SK-N-MC (cell line): ENCODE results near the gene FGG.

Source experiments
- DNase-seq: peaks from one replicate; pipeline ENCODE4 v3.0.0-alpha.2; 2011; ENCODE audit warnings: low read depth, low spot score
- H3K27ac ChIP-seq: fragments of 200-600 bp; sonication (generic); 2 replicates; pipeline ENCODE4 v1.5.1; 2016; ENCODE audit warnings: mixed run types
- H3K36me3 ChIP-seq: fragments of 200-600 bp; sonication (generic); 2 replicates; pipeline ENCODE4 v1.6.1; 2017; ENCODE audit warnings: antibody characterized with exemption, low read length, mixed read lengths; ENCODE audit not compliant: insufficient read depth
- H3K4me3 ChIP-seq: fragments of 200-600 bp; sonication (generic); 2 replicates; pipeline ENCODE4 v1.5.1; 2016
- H3K9ac ChIP-seq: fragments of 200-600 bp; sonication (generic); 2 replicates; pipeline ENCODE4 v1.8.0; 2017; ENCODE audit warnings: mixed run types, mixed read lengths; ENCODE audit not compliant: insufficient read length
- H3K9me3 ChIP-seq: fragments of 200-600 bp; sonication (generic); 2 replicates; pipeline ENCODE4 v1.6.1; 2017; ENCODE audit warnings: low read depth, mild to moderate bottlenecking, antibody characterized with exemption, low read length, moderate library complexity, mixed read lengths
- EZH2 ChIP-seq: fragments of 200-600 bp; sonication (generic); IDR thresholded peaks from one replicate; pipeline ENCODE4 v1.6.1; 2017; ENCODE audit warnings: antibody characterized with exemption
- FOXP2 ChIP-seq: optimal IDR thresholded peaks from 2 replicates; pipeline ENCODE3; 2011; ENCODE audit warnings: mild to moderate bottlenecking, moderate library complexity; ENCODE audit not compliant: insufficient read depth; ENCODE audit errors: extremely low read length, control extremely low read depth
- POLR2AphosphoS5 ChIP-seq: IDR thresholded peaks from 2 replicates; pipeline ENCODE4 v1.6.1; 2012; ENCODE audit warnings: mild to moderate bottlenecking, low read depth, low read length, borderline replicate concordance

Gene FGG

GRCh38 chr4:154612472-154613414 lies at the start of gene FGG:
TSS of gene FGG (minus strand) at chr4:154612656. CDS start at chr4:154612609, 47 bp downstream.
- no peaks in the 10 kb centered on the region for H3K36me3 ChIP-seq
- TF ChIP-seq EZH2 (no peak), POLR2AphosphoS5 (no peak), FOXP2 (no peak)
- H3K4me3 ChIP-seq = no peak within 1 kb of the TSS
- no peaks in the 10 kb centered on the region for H3K9me3 ChIP-seq
- no peak for DNase-seq
- no peak within 1 kb of the TSS for H3K27ac ChIP-seq
- H3K9ac ChIP-seq = no peak within 1 kb of the TSS

DNA sequence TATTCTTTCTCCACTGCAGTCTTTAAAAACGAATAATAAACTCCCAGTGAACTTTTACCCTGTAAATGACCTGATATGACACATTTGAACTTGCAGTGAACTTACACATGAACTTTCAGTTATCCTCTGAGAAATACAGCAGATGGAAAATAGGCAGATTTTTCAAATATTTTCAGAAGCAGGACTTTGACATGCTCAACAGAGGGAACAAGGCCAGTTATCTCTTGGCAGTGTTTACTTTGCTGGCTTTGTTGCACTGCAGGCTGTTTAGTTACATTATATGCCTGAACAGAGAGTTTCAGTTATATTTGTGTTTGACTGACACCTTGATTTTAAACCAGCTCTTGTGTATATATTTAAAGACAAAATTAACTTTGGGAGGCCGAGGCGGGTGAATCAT lies 47.6 kb upstream of the FGG start:
- Histone ChIP-seq H3K27ac (no peak overlapping the region), H3K9me3 (no peaks in the 10 kb centered on the region), H3K9ac (no peak overlapping the region), H3K4me3 (no peak overlapping the region), H3K36me3 (no peaks in the 10 kb centered on the region)
- DNase-seq = no peak
- TF ChIP-seq FOXP2 = no peak
- TF ChIP-seq EZH2 = no peak
- no peak for TF ChIP-seq POLR2AphosphoS5

DNA sequence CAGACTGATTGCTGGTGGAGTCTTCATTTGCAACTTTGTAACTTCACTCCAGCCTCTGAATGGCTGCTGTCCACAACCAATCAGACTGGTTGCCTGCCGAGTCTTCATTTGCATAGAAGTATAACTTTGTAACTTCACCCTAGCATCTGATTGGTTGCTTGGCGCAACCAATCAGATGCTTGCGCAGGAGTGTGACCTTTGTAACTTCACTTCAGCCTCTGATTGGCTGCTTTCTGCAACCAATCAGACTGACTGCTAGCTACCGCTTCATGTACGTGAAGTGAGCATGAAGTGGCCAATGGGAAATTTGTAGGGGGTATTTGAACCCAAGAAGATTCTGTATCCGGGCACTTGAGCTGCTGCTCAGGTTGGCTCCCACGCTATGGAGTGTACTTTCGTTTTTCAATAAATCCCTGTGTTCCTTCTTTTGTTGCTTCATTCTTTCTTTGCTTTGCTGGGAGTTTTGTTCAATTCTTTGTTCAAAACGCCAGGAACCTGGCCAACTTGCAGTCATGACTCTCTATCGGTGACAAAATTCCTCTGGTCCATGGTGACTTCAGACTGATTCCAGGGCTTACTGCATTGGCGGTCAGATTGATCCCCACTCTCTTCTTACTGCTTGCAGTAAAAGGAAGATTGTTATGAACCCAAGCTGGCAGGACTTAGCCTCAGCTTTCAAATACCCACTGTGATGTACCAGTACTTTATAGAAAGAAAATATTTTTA lies 46.4 kb upstream of the FGG start:
- Histone ChIP-seq H3K9me3 (no peaks in the 10 kb centered on the region), H3K36me3 (no peaks in the 10 kb centered on the region), H3K4me3 (no peak overlapping the region), H3K27ac (no peak overlapping the region), H3K9ac (no peak overlapping the region)
- no peak for DNase-seq
- TF ChIP-seq POLR2AphosphoS5 = no peak
- TF ChIP-seq FOXP2 = no peak
- TF ChIP-seq EZH2 = no peak

DNA sequence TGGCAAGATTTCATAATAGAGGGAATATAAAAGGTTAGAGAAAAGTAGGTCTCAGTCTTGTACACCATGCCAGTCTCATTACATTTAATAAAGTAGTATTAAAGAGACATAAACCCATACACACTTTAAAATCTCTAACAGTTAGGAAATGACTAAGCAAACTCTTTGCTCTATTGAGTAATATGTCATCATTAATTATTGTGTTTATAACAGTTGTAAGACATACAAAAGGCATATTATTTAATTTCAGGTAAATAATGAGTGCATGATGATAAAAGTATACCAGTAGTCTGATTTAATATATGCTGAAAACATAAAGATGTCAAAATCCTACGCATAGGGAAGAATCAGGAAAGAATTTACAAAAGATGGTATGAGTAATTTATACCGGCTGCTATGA lies 31.0 kb upstream of the FGG start:
- Histone ChIP-seq H3K36me3 (no peaks in the 10 kb centered on the region), H3K4me3 (no peak overlapping the region), H3K9me3 (no peaks in the 10 kb centered on the region), H3K27ac (no peak overlapping the region), H3K9ac (no peak overlapping the region)
- DNase-seq = no peak
- TF ChIP-seq POLR2AphosphoS5 (no peak), FOXP2 (no peak), EZH2 (no peak)

DNA sequence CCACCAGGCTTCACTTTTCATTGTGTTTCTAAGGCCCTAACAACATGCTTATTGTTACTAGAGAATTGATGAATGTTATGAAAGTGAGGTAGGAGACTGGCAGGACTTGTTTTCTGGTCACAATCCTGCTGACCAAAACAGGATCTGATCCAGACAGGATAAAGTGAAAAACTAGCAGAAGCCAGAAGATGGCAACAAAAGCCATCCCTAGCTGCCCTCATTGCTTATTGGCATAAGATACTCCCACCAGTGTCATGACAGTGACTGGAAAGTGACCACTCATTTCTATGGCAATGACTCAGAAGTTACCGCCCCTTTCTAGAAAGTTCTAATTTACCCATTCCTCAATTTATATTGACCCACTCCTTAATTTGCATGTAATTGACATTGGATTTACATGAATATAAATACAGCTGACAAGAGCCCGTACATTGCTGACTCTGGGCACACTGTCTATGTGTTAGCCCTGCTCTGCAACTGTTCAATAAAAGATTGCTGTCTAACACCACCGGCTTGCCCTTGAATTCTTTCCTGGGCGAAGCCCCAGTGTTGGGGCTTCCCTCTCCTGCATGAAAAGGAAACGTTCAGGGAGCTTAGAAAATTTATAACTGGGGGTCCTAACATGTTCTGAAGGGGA lies 30.0 kb upstream of the FGG start:
- Histone ChIP-seq H3K4me3 (no peak overlapping the region), H3K9me3 (no peaks in the 10 kb centered on the region), H3K36me3 (no peaks in the 10 kb centered on the region), H3K9ac (no peak overlapping the region), H3K27ac (no peak overlapping the region)
- TF ChIP-seq POLR2AphosphoS5 = no peak
- no peak for TF ChIP-seq EZH2
- TF ChIP-seq FOXP2 = no peak
- DNase-seq = no peak

DNA sequence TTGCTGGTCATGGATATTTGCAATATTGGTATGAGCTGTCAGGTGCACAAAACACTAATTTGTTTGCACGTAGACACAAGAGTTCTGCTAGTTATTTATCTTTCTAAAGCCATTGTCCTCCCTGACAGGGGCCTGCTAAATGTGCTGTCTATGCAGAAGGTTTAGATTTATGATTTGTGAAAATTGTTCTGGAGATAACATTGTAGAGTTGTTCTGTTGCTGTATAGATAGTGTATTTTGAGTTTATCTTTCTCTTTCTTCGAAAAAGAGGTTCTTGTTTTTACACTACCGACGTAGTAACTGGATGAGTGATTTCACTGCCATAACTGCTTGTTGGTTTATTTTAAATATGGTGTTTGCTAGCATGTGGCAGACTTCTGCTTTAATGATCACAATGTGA lies 28.5 kb upstream of the FGG start:
- TF ChIP-seq POLR2AphosphoS5 (no peak), FOXP2 (no peak), EZH2 (no peak)
- Histone ChIP-seq H3K9me3 (no peaks in the 10 kb centered on the region), H3K27ac (no peak overlapping the region), H3K9ac (no peak overlapping the region), H3K4me3 (no peak overlapping the region), H3K36me3 (no peaks in the 10 kb centered on the region)
- DNase-seq = no peak

GRCh38 chr4:154634058-154634457 lies 21.6 kb upstream of the FGG start:
- no peak overlapping the region for H3K27ac ChIP-seq
- no peaks in the 10 kb centered on the region for H3K36me3 ChIP-seq
- DNase-seq = no peak
- no peaks in the 10 kb centered on the region for H3K9me3 ChIP-seq
- no peak overlapping the region for H3K9ac ChIP-seq
- no peak for TF ChIP-seq EZH2
- no peak for TF ChIP-seq POLR2AphosphoS5
- no peak for TF ChIP-seq FOXP2
- H3K4me3 ChIP-seq = no peak overlapping the region

- Histone ChIP-seq H3K36me3 (no peaks in the 10 kb centered on the region), H3K9me3 (no peaks in the 10 kb centered on the region), H3K4me3 (no peak overlapping the region), H3K27ac (no peak overlapping the region), H3K9ac (no peak overlapping the region)
- DNase-seq = no peak
- no peak for TF ChIP-seq POLR2AphosphoS5
These were observed 19.4 kb upstream of the FGG start for GRCh38 chr4:154631828-154632227.
